ENCODE results near the gene CNRIP1. TPM values are rescaled to one million over a fixed set of nuclear protein-coding genes. Genes with fewer than 3 reads are reported as not detected.

The CNRIP1 gene
- total RNA-seq, 4 donors from 2014 or later = 23.5 to 44.4 (median 29.8) TPM

- H3K36me3 ChIP-seq = no peaks in the 10 kb centered on the region
- no peaks in the 10 kb centered on the region for H3K27me3 ChIP-seq
- WGBS = 35% methylated on average over 10 of the region's 10 CpGs
- no peak overlapping the region for H3K4me3 ChIP-seq
- intact Hi-C loops (cut with DNase I) = no loop called here
- H3K4me1 ChIP-seq = peaks cover 13 to 32% (median 20%) of the 10 kb centered on the region in 4 donors
- TF ChIP-seq POLR2A (IDR thresholded peaks at IDR 0.05; ENCODE audit: low read depth) (no peak), POLR2AphosphoS5 (IDR thresholded peaks at IDR 0.05) (peak in 1 of 2 donors; percentile 29)
- H3K27ac ChIP-seq (replicated peaks in 1 of 4) = peak overlapping the region in 1 of 4 donors; percentile 34
- no peak for DNase-seq (ENCODE audit: extremely low spot score)
- no peaks in the 10 kb centered on the region for H3K9me3 ChIP-seq
Observed at GRCh38 chr2:68287580-68288441, 31.9 kb downstream of the CNRIP1 start.

- DNase-seq (ENCODE audit: extremely low spot score) = no peak
- Histone ChIP-seq H3K27ac (replicated peaks in 1 of 4) (no peak overlapping the region), H3K4me1 (peaks cover 11 to 36% (median 20%) of the 10 kb centered on the region in 4 donors), H3K9me3 (no peaks in the 10 kb centered on the region), H3K36me3 (no peaks in the 10 kb centered on the region), H3K4me3 (no peak overlapping the region), H3K27me3 (no peaks in the 10 kb centered on the region)
- intact Hi-C loops (cut with DNase I) = loop anchor here (5.0 kb wide), 1 partner anchor 88 kb away; no protein-coding TSS in a partner anchor
- TF ChIP-seq CTCF (IDR thresholded peaks at IDR 0.05) = no peak
- TF ChIP-seq EP300 (IDR thresholded peaks at IDR 0.05) = no peak
- TF ChIP-seq POLR2A (IDR thresholded peaks at IDR 0.05; ENCODE audit: low read depth) = no peak
- TF ChIP-seq POLR2AphosphoS5 (IDR thresholded peaks at IDR 0.05) = no peak
- WGBS = 30% methylated on average over 1 of the region's 3 CpGs
Observed at GRCh38 chr2:68284896-68285295, 34.9 kb downstream of the CNRIP1 start.

GRCh38 chr2:68283419-68283812, 36.3 kb downstream of the CNRIP1 start:
- intact Hi-C loops (cut with DNase I) = loop anchor here (2.0 to 5.0 kb wide), 2 partner anchors 86 to 161 kb away; no protein-coding TSS in a partner anchor
- WGBS = 90% methylated on average over 1 of the region's 1 CpG

GRCh38 chr2:68282811-68283418, 36.8 kb downstream of the CNRIP1 start:
- Histone ChIP-seq H3K36me3 (no peaks in the 10 kb centered on the region), H3K9me3 (no peaks in the 10 kb centered on the region), H3K4me1 (peaks cover 11 to 31% (median 15%) of the 10 kb centered on the region in 4 donors), H3K27ac (replicated peaks in 1 of 4) (no peak overlapping the region), H3K27me3 (no peaks in the 10 kb centered on the region), H3K4me3 (no peak overlapping the region)
- 36% methylated on average over 5 of the region's 5 CpGs for WGBS
- no peak for DNase-seq (ENCODE audit: extremely low spot score)
- intact Hi-C loops (cut with DNase I) = loop anchor here (2.0 to 5.0 kb wide), 2 partner anchors 86 to 160 kb away; no protein-coding TSS in a partner anchor
- no peak for TF ChIP-seq POLR2A (IDR thresholded peaks at IDR 0.05; ENCODE audit: low read depth)
- TF ChIP-seq CTCF (IDR thresholded peaks at IDR 0.05) = peak; percentile 71 to 76 (median 72)
- no peak for TF ChIP-seq POLR2AphosphoS5 (IDR thresholded peaks at IDR 0.05)

More at GRCh38 chr2:68283419-68283812, 36.3 kb downstream of the CNRIP1 start:
- no peaks in the 10 kb centered on the region for H3K9me3 ChIP-seq
- no peak for DNase-seq (ENCODE audit: extremely low spot score)
- peaks cover 11 to 36% (median 20%) of the 10 kb centered on the region in 4 donors for H3K4me1 ChIP-seq
- no peak for TF ChIP-seq POLR2A (IDR thresholded peaks at IDR 0.05; ENCODE audit: low read depth)
- TF ChIP-seq POLR2AphosphoS5 (IDR thresholded peaks at IDR 0.05) = no peak
- TF ChIP-seq CTCF (IDR thresholded peaks at IDR 0.05) = no peak
- no peak for TF ChIP-seq EP300 (IDR thresholded peaks at IDR 0.05)
- no peak overlapping the region for H3K4me3 ChIP-seq
- no peaks in the 10 kb centered on the region for H3K27me3 ChIP-seq
- no peaks in the 10 kb centered on the region for H3K36me3 ChIP-seq
- no peak overlapping the region for H3K27ac ChIP-seq (replicated peaks in 1 of 4)

GRCh38 chr2:68280796-68281195, 39.0 kb downstream of the CNRIP1 start:
- WGBS = 86% methylated on average over 1 of the region's 1 CpG
- no peak overlapping the region for H3K4me3 ChIP-seq
- no peak for TF ChIP-seq POLR2AphosphoS5 (IDR thresholded peaks at IDR 0.05)
- TF ChIP-seq EP300 (IDR thresholded peaks at IDR 0.05) = no peak
- no peak for TF ChIP-seq POLR2A (IDR thresholded peaks at IDR 0.05; ENCODE audit: low read depth)
- TF ChIP-seq CTCF (IDR thresholded peaks at IDR 0.05) = no peak

More at GRCh38 chr2:68280796-68281195, 39.0 kb downstream of the CNRIP1 start:
- Histone ChIP-seq H3K27me3 (no peaks in the 10 kb centered on the region), H3K4me1 (peaks cover 6 to 22% (median 9%) of the 10 kb centered on the region in 4 donors), H3K36me3 (no peaks in the 10 kb centered on the region), H3K9me3 (no peaks in the 10 kb centered on the region), H3K27ac (replicated peaks in 1 of 4) (no peak overlapping the region)
- intact Hi-C loops (cut with DNase I) = loop anchor here (5.0 kb wide), 1 partner anchor 83 kb away; no protein-coding TSS in a partner anchor
- no peak for DNase-seq (ENCODE audit: extremely low spot score)
